IPS-18a (cell line): ENCODE data around the gene SPSB4.

ENCODE experiments used
- H3K27ac ChIP-seq: one replicate; pipeline ENCODE4 v1.5.1; 2013; ENCODE audit warnings: low read length
- H3K27me3 ChIP-seq: one replicate; pipeline ENCODE4 v1.6.1; 2013; ENCODE audit warnings: mild to moderate bottlenecking, low read length; ENCODE audit not compliant: control insufficient read depth, insufficient read depth
- H3K36me3 ChIP-seq: one replicate; pipeline ENCODE4 v1.6.1; 2013; ENCODE audit warnings: low read depth, low read length; ENCODE audit not compliant: control insufficient read depth
- H3K4me1 ChIP-seq: one replicate; pipeline ENCODE4 v1.6.1; 2013; ENCODE audit warnings: low read depth, low read length; ENCODE audit not compliant: control insufficient read depth
- H3K4me3 ChIP-seq: one replicate; pipeline ENCODE4 v1.5.1; 2013; ENCODE audit warnings: low read length
- H3K9ac ChIP-seq: one replicate; pipeline ENCODE4 v1.6.1; 2013; ENCODE audit warnings: mild to moderate bottlenecking, low read length, moderate library complexity
- H3K9me3 ChIP-seq: one replicate; pipeline ENCODE4 v1.6.1; 2013; ENCODE audit warnings: low read depth, low read length; ENCODE audit not compliant: control insufficient read depth

SPSB4 gene

DNA sequence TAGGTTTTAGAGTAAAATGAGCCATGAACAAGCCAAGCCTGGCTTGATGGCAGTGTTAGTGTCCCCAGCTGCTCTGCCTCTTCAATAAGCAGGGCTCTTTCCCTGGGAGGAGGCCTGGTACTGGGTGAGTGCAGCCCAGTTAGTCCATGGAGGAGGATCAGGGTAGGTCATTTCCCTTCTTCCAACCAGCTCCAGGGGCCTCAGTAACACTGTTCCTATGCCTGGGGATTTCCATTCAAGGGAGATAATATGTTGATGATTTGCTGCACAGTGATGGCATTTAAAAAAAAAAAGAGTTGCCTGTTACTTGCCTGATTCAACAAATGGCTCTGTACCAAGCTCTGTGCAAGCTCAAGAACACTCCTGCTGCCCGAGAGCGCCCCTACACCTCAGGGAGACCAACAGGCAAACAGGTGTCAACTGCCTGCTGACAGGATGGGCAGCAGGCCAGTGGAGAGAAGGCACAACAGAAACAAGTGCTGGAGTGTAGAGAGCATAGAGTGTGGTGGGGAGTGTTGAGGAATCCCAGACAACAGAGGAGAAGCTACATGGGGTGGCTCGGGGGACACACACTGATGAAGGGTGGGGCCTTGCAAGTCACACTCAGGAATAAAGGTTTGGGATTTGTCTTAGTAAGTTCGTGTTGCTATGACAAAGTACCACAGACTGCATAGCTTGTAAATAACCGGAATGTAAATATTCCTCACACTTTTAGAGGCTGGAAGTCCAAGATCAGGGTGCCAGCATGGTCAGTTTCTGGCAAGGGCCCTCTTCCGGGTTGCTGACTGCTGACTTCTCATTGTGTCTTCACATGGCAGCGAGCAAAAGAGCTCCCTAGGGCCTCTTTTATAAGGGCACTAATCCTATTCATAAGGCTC is 101.9 kb downstream of the SPSB4 start:
- Histone ChIP-seq H3K4me3 (no peak overlapping the region), H3K9me3 (no peaks in the 10 kb centered on the region), H3K27me3 (no peaks in the 10 kb centered on the region), H3K4me1 (no peaks in the 10 kb centered on the region), H3K27ac (no peak overlapping the region), H3K9ac (no peak overlapping the region), H3K36me3 (no peaks in the 10 kb centered on the region)

DNA sequence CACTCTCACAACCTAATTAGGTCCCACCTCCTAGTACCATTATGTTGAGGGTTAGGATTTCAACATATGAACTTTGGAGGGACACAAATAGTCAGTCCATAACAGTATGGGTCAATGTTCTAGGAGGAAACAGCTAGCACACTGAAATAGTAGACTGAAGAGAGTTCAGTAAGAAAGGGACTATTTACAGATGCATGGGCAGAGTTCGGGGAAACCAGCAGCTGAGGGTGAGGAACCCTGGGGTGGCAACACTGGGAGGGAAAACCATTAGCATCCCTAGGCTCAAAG is 102.5 kb downstream of the SPSB4 start:
- Histone ChIP-seq H3K4me1 (no peaks in the 10 kb centered on the region), H3K9ac (no peak overlapping the region), H3K4me3 (no peak overlapping the region), H3K36me3 (no peaks in the 10 kb centered on the region), H3K9me3 (no peaks in the 10 kb centered on the region), H3K27me3 (no peaks in the 10 kb centered on the region), H3K27ac (no peak overlapping the region)

DNA sequence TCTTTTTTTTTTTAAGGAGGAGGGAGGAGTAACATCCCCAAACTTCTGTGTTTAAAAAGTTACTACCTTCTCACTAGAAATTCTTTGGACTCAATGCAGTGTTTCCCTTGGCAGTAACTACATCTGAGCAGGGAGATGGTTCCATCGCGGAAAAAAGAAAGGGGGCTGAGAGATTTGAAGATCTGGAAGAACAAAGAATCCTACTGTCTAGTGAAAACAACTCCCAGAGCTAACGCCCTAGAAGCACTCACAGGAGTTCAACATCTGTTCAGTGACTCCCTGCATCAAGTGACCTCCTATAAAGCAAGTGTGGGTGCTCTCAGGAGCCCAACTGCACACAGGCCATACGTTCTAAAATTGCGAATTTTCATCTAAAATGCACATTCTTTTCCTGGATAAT is 113.7 kb downstream of the SPSB4 start:
- Histone ChIP-seq H3K9ac (no peak overlapping the region), H3K4me1 (no peaks in the 10 kb centered on the region), H3K4me3 (no peak overlapping the region), H3K27ac (no peak overlapping the region), H3K9me3 (peaks cover 3% of the 10 kb centered on the region), H3K27me3 (no peaks in the 10 kb centered on the region), H3K36me3 (no peaks in the 10 kb centered on the region)

DNA sequence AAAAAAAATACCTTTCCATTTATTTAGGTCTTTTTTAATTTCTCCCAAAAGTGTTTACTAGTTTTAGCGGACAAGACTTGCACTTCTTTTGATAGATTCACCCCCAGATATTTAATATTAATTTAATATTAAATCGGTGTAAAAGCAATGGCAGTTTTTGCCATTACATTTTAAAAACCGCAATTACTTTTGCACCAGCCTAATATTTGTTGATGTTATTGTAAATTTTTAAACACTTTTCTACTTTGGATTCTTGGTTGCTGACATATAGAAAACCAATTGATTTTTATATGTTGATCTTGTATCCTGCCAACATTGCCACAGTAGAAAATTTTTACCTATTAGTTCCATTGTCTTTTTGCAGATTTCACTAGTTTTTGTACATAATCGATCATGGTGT is 116.5 kb downstream of the SPSB4 start:
- no peaks in the 10 kb centered on the region for H3K4me1 ChIP-seq
- no peaks in the 10 kb centered on the region for H3K27me3 ChIP-seq

DNA sequence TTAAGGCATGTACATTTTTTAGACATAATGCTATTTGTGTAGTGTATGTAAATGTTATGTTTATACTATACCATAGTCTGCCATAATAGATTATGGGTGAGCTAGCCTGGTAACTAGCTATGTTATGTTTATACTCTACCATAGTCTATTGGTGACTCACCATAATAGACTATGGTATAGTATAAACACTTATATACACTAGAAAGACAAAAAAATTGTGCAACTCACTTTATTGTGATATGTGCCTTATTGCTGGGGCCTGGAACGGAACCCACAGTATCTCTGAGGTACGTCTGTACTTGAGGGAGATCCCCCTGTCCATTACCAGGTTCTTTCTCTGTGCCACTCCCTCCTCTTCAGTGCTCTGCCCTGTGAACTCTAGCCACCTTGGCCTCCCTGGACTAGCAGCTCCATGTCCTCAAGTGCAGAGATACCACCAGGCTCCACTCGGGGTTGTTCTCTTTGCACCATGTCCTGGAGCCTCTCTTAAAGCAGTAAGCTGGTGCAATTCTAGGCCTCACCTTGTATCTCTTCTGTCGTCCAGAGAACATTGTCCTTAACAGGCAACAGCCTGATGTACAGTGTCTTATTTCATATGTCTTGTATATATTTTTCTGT is 119.6 kb downstream of the SPSB4 start:
- peaks cover 8% of the 10 kb centered on the region for H3K4me1 ChIP-seq

More for the DNA sequence above, 116.5 kb downstream of the SPSB4 start:
- H3K9me3 ChIP-seq = no peaks in the 10 kb centered on the region
- H3K36me3 ChIP-seq = no peaks in the 10 kb centered on the region
- no peak overlapping the region for H3K4me3 ChIP-seq
- H3K27ac ChIP-seq = no peak overlapping the region
- no peak overlapping the region for H3K9ac ChIP-seq

DNA sequence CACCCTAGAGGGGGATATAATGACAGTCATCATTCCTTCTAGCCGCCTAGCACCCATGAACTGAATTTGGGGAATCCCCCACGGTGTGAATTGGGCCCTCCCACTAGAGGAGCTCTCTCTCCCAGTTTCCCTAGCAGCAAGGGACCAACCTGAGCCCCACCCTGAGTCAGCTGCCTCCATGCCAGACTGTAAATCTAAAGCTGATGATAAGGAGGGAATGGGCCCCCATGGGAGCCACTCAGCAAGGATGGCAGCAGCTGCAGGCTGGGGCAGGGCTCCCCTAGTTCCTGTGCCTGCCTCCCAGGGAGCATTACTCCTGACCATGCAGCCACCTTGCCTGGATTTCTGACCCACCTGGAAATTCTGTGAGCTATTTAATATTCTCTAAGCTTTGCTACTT is 123.5 kb downstream of the SPSB4 start:
- Histone ChIP-seq H3K27me3 (no peaks in the 10 kb centered on the region), H3K9ac (no peak overlapping the region), H3K36me3 (no peaks in the 10 kb centered on the region), H3K4me3 (no peak overlapping the region), H3K4me1 (peaks cover 8% of the 10 kb centered on the region), H3K27ac (no peak overlapping the region), H3K9me3 (no peaks in the 10 kb centered on the region)

More for the DNA sequence above, 119.6 kb downstream of the SPSB4 start:
- Histone ChIP-seq H3K4me3 (no peak overlapping the region), H3K36me3 (no peaks in the 10 kb centered on the region), H3K9ac (no peak overlapping the region), H3K27me3 (no peaks in the 10 kb centered on the region), H3K9me3 (no peaks in the 10 kb centered on the region), H3K27ac (no peak overlapping the region)

DNA sequence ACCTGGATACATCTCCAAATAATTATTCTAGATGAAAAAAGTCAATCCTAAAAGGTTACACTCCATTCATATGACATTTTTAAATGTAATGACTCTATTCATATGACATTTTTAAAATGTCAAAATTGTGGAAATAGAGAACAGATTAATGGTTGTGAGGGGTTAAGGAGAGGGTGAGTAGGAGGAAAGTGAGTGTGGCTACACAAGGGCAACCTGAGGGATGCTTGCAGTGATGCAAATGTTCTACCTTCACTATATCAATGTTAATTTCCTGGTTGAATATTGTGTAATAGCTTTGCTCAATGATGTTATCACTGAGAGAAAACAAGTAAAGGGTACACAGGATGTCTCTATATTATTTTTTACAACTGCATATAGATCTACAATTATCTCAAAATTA is 125.6 kb downstream of the SPSB4 start:
- Histone ChIP-seq H3K27ac (no peak overlapping the region), H3K9me3 (no peaks in the 10 kb centered on the region), H3K4me1 (peaks cover 8% of the 10 kb centered on the region), H3K4me3 (no peak overlapping the region), H3K36me3 (no peaks in the 10 kb centered on the region), H3K27me3 (no peaks in the 10 kb centered on the region), H3K9ac (no peak overlapping the region)

DNA sequence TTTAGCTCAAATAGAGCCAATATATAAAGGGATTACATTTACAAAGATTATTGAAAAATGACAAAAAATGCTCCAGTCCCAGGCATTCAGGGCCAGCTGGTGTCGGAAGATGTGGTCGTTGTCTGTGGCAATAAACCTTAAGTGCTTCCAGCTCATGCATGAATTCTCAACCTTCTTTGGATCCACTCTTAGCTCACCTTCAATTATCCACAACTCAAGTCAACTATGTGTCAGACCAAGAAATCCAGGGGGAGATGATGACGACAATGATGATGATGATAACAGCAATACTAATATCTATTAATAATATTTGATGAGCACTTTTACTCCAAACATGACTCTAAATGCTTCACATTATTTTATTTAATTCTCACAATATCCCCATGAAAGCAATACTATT is 126.9 kb downstream of the SPSB4 start:
- H3K9me3 ChIP-seq = no peaks in the 10 kb centered on the region

DNA sequence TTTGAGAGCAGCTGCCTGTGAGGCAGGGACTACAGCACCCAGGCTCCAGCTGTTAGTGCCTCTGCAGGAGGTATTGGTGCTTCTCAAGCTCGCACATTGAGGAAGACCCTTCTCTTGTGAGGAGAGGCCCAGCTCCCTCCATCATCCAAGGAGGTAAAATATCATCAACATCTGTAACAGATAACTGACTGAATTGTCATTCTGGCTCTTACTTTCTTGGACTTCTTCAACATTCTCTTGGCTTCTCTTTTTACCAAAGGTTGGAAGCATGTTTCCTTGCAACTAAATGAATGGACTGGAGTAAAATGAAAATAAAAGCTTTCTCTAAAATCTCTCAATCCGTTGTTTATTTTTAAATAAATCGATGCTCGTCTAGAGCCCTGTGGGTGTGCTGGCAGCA is 127.4 kb downstream of the SPSB4 start:
- Histone ChIP-seq H3K9me3 (no peaks in the 10 kb centered on the region), H3K27ac (no peak overlapping the region), H3K27me3 (no peaks in the 10 kb centered on the region), H3K9ac (no peak overlapping the region), H3K4me1 (peaks cover 8% of the 10 kb centered on the region), H3K36me3 (no peaks in the 10 kb centered on the region), H3K4me3 (no peak overlapping the region)

More for the DNA sequence above, 126.9 kb downstream of the SPSB4 start:
- Histone ChIP-seq H3K4me1 (peaks cover 8% of the 10 kb centered on the region), H3K27ac (no peak overlapping the region), H3K4me3 (no peak overlapping the region), H3K9ac (no peak overlapping the region), H3K36me3 (no peaks in the 10 kb centered on the region), H3K27me3 (no peaks in the 10 kb centered on the region)

DNA sequence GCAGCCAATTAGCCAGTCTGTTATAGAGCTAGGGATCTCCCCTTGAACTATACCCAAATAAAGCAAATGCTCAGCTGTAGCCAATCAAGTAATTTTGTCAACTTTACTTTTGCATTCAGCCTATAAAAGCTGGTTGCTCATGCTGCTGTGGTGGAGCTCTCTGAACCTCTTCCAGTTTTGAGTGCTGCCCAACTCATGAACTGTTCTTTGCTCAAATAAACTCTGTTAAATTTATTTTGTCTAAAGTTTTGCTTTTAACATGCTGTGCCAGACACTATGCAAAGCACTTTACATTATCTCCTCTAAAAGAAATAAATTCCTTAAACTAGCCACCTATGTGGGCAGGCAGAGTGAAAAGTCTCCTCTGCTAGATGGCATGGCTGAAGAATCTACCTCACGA is 128.8 kb downstream of the SPSB4 start:
- Histone ChIP-seq H3K4me1 (peaks cover 2% of the 10 kb centered on the region), H3K9ac (no peak overlapping the region), H3K27me3 (no peaks in the 10 kb centered on the region), H3K27ac (no peak overlapping the region), H3K9me3 (no peaks in the 10 kb centered on the region), H3K4me3 (no peak overlapping the region), H3K36me3 (no peaks in the 10 kb centered on the region)

DNA sequence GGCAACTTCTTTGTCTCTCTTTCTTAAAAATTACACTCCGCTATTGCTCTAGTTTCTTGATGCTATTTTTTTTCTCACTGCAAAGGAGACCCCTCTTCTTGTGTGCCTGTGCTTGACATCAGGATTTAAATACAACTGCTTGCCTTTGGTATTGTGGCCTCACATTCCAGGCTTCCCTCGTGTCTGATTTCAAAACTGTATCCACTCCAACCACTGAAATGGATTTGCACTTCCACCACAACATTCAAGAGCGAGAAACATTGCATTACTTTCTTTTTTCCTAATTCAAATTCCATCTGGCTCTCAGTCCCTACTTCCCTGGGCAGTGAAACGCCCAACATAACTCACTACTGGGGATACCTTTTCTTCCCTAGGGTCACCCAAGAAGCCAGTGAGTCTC is 130.0 kb downstream of the SPSB4 start:
- H3K4me3 ChIP-seq = no peak overlapping the region
- no peaks in the 10 kb centered on the region for H3K4me1 ChIP-seq
- no peak overlapping the region for H3K9ac ChIP-seq
- no peaks in the 10 kb centered on the region for H3K36me3 ChIP-seq
- H3K27me3 ChIP-seq = no peaks in the 10 kb centered on the region
- no peak overlapping the region for H3K27ac ChIP-seq
- H3K9me3 ChIP-seq = no peaks in the 10 kb centered on the region

DNA sequence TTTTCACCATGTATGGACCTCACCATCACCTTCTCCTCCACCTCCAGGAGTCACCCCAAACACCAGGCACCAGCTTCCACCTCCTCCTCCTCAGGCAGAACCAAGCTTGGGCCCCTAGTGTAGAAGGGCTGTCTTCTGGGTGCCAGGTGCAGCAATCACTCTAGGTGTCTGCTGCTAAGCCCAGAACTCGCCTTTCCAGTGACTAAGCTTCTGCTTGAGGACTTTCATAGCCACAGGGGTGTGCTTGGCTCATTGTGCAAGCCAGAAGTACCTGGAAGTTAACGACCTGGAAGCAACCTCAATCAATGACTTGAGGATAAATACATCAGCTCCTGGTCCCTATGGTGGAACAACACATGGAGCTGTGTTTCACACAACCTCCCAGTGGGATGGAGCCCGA is 130.7 kb downstream of the SPSB4 start:
- Histone ChIP-seq H3K27me3 (no peaks in the 10 kb centered on the region), H3K27ac (no peak overlapping the region), H3K4me3 (no peak overlapping the region), H3K36me3 (no peaks in the 10 kb centered on the region), H3K9ac (no peak overlapping the region), H3K4me1 (no peaks in the 10 kb centered on the region), H3K9me3 (no peaks in the 10 kb centered on the region)
